Smooth muscle cell of the brain vasculature (primary cell): ENCODE measurements around the gene LDB2.
"Not testable (repeated sequence)": the region's sequence is repeated elsewhere in the genome, so short reads cannot be mapped to it uniquely, and the experiment has no call there.

ENCODE experiments used
- DNase-seq: peaks from one replicate; pipeline ENCODE4 v3.0.0-alpha.2; 2012; ENCODE audit warnings: low read depth, low spot score

The LDB2 gene

GRCh38 chr4:16597845-16598596 is 300.4 kb downstream of the LDB2 start:
- no peak for DNase-seq

- DNase-seq, result no peak
Measured at GRCh38 chr4:16597443-16597842, 301.0 kb downstream of the LDB2 start.

GRCh38 chr4:16596267-16596666 is 302.2 kb downstream of the LDB2 start:
- DNase-seq, result no peak

GRCh38 chr4:16594128-16594527 is 304.3 kb downstream of the LDB2 start:
- DNase-seq, result no peak

- DNase-seq, result no peak
Measured at GRCh38 chr4:16593386-16593785, 305.1 kb downstream of the LDB2 start.

- DNase-seq, result no peak
Measured at GRCh38 chr4:16591272-16591826, 307.1 kb downstream of the LDB2 start.

GRCh38 chr4:16590797-16591196 is 307.6 kb downstream of the LDB2 start:
- no peak for DNase-seq

GRCh38 chr4:16588651-16589050 is 309.8 kb downstream of the LDB2 start:
- no peak for DNase-seq

- no peak for DNase-seq
Measured at GRCh38 chr4:16588149-16588548, 310.3 kb downstream of the LDB2 start.

GRCh38 chr4:16585053-16585452 is 313.4 kb downstream of the LDB2 start:
- no peak for DNase-seq

GRCh38 chr4:16583764-16584163 is 314.7 kb downstream of the LDB2 start:
- DNase-seq, result no peak

GRCh38 chr4:16582526-16582925 is 315.9 kb downstream of the LDB2 start:
- DNase-seq, result no peak

GRCh38 chr4:16582036-16582435 is 316.4 kb downstream of the LDB2 start:
- no peak for DNase-seq

GRCh38 chr4:16581117-16581516 is 317.3 kb downstream of the LDB2 start:
- no peak for DNase-seq

GRCh38 chr4:16580514-16580913 is 317.9 kb downstream of the LDB2 start:
- no peak for DNase-seq

- DNase-seq, result no peak
Measured at GRCh38 chr4:16579866-16580265, 318.6 kb downstream of the LDB2 start.

- DNase-seq, result no peak
Measured at GRCh38 chr4:16577177-16577576, 321.3 kb downstream of the LDB2 start.

GRCh38 chr4:16574981-16575380 is 323.5 kb downstream of the LDB2 start:
- no peak for DNase-seq

- DNase-seq, result no peak
Measured at GRCh38 chr4:16573739-16574138, 324.7 kb downstream of the LDB2 start.

GRCh38 chr4:16573206-16573605 is 325.2 kb downstream of the LDB2 start:
- no peak for DNase-seq

- no peak for DNase-seq
Measured at GRCh38 chr4:16572631-16573030, 325.8 kb downstream of the LDB2 start.

GRCh38 chr4:16572161-16572560 is 326.3 kb downstream of the LDB2 start:
- DNase-seq, result no peak

GRCh38 chr4:16569790-16570189 is 328.7 kb downstream of the LDB2 start:
- no peak for DNase-seq

- not testable (repeated sequence) for DNase-seq
Measured at GRCh38 chr4:16557316-16557715, 341.1 kb downstream of the LDB2 start.
